PFSK-1 (cell line): ENCODE data around the gene MUS81. TPM values are rescaled to one million over a fixed set of nuclear protein-coding genes. Genes with fewer than 3 reads are reported as not detected.

Experiments used
- FOXP2 ChIP-seq: optimal IDR thresholded peaks from 2 replicates; pipeline ENCODE3; 2011; ENCODE audit warnings: borderline replicate concordance, control low read depth, inconsistent platforms; ENCODE audit not compliant: insufficient read depth; ENCODE audit errors: extremely low read length, extremely low read depth
- POLR2AphosphoS5 ChIP-seq: IDR thresholded peaks from 2 replicates; pipeline ENCODE4 v1.6.1; 2012; ENCODE audit warnings: low read depth, mild to moderate bottlenecking, control low read depth, low read length, moderate library complexity
- SIN3A ChIP-seq: IDR thresholded peaks from 2 replicates; pipeline ENCODE4 v1.6.1; 2012; ENCODE audit warnings: mild to moderate bottlenecking, low read length, moderate library complexity, borderline replicate concordance; ENCODE audit not compliant: insufficient read depth
- TAF1 ChIP-seq: IDR thresholded peaks from 2 replicates; pipeline ENCODE4 v1.6.1; 2012; ENCODE audit warnings: low read length, control low read depth, borderline replicate concordance; ENCODE audit not compliant: insufficient read depth
- polyA plus RNA-seq: library from polyadenylated mRNA; unstranded; fragments of >200 nt; gene quantifications from one replicate; pipeline ENCODE4 v1.2.1, GENCODE V29; 2012; ENCODE audit warnings: low read depth, missing spikeins; ENCODE audit not compliant: insufficient read length
- TF ChIP-seq, protein P1 (sequence below), 2 experiments: IDR thresholded peaks; 2 replicates each; pipeline versions ENCODE4 v1.6.1 to v1.8.0; 2011 to 2012; ENCODE audit warnings: low read depth in 2 of 2, low read length in 2 of 2, control low read depth in 1 of 2, inconsistent platforms in 1 of 2, mild to moderate bottlenecking in 1 of 2, moderate library complexity in 1 of 2; ENCODE audit not compliant: insufficient read depth in 1 of 2

MUS81 gene, protein sequence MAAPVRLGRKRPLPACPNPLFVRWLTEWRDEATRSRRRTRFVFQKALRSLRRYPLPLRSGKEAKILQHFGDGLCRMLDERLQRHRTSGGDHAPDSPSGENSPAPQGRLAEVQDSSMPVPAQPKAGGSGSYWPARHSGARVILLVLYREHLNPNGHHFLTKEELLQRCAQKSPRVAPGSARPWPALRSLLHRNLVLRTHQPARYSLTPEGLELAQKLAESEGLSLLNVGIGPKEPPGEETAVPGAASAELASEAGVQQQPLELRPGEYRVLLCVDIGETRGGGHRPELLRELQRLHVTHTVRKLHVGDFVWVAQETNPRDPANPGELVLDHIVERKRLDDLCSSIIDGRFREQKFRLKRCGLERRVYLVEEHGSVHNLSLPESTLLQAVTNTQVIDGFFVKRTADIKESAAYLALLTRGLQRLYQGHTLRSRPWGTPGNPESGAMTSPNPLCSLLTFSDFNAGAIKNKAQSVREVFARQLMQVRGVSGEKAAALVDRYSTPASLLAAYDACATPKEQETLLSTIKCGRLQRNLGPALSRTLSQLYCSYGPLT
- 159 TPM for polyA plus RNA-seq

DNA sequence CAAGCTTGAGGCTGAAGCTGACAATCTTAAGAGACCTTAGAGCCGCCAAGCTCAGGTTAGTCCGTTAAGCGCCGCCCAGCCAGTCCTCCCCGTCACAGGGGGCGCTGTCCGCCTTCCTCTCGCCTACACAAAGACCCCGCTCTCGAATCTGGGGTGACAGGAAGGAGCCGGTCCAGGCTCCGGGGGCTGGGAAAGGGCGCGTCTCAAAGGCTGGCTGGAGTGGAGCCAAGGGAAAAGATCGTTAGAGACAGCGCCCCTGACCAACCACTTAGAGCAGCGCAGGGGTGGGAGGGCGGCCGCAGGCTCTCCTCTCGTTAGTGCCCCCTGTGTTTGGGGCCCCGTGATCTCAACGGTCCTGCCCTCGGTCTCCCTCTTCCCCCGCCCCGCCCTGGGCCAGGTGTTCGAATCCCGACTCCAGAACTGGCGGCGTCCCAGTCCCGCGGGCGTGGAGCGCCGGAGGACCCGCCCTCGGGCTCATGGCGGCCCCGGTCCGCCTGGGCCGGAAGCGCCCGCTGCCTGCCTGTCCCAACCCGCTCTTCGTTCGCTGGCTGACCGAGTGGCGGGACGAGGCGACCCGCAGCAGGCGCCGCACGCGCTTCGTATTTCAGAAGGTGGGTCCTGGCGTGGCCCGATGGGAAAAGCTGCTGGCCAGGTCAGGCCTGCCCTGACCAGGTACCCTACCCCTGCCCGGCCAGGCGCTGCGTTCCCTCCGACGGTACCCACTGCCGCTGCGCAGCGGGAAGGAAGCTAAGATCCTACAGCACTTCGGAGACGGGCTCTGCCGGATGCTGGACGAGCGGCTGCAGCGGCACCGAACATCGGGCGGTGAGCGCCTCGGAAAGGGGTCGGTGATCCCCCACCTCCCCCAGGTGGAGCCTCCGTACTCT, at the start of gene MUS81:
MUS81 (plus strand) TSS at position 156 of the 887 bp plus-strand sequence; CDS start at position 477, 321 bp downstream.
- TF ChIP-seq TAF1 (peak; percentile 67), POLR2AphosphoS5 (peak; percentile 65; the same call in 1 of the 2 replicates), FOXP2 (no peak), SIN3A (peak; percentile 7; the same call in 1 of the 2 replicates)
- TF ChIP-seq, protein P1, sequence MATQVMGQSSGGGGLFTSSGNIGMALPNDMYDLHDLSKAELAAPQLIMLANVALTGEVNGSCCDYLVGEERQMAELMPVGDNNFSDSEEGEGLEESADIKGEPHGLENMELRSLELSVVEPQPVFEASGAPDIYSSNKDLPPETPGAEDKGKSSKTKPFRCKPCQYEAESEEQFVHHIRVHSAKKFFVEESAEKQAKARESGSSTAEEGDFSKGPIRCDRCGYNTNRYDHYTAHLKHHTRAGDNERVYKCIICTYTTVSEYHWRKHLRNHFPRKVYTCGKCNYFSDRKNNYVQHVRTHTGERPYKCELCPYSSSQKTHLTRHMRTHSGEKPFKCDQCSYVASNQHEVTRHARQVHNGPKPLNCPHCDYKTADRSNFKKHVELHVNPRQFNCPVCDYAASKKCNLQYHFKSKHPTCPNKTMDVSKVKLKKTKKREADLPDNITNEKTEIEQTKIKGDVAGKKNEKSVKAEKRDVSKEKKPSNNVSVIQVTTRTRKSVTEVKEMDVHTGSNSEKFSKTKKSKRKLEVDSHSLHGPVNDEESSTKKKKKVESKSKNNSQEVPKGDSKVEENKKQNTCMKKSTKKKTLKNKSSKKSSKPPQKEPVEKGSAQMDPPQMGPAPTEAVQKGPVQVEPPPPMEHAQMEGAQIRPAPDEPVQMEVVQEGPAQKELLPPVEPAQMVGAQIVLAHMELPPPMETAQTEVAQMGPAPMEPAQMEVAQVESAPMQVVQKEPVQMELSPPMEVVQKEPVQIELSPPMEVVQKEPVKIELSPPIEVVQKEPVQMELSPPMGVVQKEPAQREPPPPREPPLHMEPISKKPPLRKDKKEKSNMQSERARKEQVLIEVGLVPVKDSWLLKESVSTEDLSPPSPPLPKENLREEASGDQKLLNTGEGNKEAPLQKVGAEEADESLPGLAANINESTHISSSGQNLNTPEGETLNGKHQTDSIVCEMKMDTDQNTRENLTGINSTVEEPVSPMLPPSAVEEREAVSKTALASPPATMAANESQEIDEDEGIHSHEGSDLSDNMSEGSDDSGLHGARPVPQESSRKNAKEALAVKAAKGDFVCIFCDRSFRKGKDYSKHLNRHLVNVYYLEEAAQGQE (IDR thresholded peaks at IDR 0.05; ENCODE audit: insufficient read depth in 1 of 2, low read depth in 2 of 2, low read length in 2 of 2) = no peak

DNA sequence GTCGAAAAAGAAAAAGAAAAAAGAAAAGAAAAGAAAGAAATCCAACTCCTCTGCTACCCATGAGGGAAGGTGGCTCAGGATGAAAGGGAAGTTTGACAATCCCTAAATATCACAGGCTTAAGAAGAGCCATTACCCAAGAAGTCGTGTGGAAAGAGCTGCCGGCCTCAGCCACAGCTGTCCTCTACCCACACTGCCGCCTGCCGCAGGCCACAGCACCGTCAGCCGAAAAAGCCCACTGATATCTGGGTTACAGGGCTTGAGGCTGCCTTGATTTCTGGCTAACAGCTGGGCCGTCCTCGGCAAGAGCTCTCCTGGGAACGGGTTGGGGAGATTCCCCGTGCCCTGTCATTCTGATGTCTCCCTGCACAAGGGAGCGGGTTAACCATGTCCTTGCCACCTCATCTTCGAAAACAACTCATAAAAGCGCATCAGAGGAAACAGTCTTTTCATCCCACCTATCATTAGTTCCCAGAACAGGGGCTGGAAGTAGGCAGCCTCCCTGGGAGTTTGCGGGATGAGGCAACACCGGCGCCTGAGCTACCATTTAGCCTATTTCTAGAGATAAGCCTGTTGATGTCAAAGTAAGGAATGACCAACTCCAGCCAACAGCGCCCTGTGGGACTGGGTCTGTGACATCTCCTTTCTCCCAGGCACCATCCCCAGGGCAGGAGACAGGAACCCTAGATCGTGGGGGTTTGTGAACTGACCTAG, 48.3 kb upstream of the MUS81 start:
- no peak for TF ChIP-seq FOXP2
- TF ChIP-seq, protein P1 (IDR thresholded peaks at IDR 0.05; ENCODE audit: insufficient read depth in 1 of 2, low read depth in 2 of 2, low read length in 2 of 2) = no peak
- no peak for TF ChIP-seq TAF1
- TF ChIP-seq POLR2AphosphoS5 = no peak

DNA sequence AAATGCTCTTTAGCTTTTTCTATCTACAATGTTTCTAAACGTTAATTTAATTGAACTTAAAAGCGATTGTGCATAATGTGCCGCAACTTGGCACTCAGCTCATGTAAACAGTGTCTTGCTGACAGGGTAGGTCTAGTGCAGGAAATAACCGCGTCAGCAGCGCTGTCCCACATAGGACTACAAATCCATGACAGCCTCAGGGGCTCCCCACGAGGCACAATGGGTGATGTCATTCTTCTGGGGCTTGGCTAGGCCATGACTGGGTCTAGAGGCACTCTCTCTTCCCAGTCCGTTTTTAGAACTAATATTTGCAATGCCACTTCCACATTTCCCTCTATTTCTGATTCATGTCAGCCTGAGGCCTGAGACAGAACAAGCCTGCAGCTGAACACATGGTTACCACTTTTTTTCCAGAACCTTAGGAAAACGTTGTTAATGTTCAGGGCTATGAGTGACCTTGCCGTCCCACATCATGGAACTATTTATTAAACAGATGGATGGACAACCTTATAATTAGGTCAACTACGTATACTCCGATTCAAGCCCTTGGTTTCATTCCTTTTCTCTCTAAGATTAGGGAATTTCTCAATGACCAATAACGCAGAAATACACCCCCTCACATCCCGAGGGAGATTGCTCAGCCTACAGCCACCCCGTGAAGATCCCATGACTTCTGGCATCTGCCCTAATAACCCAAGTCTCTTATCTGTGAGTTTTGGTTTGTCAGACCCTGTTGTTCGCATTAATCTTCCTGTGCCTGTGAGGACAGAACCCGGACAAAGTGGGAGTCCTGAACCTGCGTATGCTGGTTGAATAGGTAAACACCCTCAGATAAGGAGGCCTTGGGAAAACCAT, 45.9 kb upstream of the MUS81 start:
- TF ChIP-seq POLR2AphosphoS5 = no peak
- no peak for TF ChIP-seq SIN3A
- TF ChIP-seq TAF1 = no peak
- TF ChIP-seq, protein P1 (IDR thresholded peaks at IDR 0.05; ENCODE audit: insufficient read depth in 1 of 2, low read depth in 2 of 2, low read length in 2 of 2) = no peak
- TF ChIP-seq FOXP2 = no peak

DNA sequence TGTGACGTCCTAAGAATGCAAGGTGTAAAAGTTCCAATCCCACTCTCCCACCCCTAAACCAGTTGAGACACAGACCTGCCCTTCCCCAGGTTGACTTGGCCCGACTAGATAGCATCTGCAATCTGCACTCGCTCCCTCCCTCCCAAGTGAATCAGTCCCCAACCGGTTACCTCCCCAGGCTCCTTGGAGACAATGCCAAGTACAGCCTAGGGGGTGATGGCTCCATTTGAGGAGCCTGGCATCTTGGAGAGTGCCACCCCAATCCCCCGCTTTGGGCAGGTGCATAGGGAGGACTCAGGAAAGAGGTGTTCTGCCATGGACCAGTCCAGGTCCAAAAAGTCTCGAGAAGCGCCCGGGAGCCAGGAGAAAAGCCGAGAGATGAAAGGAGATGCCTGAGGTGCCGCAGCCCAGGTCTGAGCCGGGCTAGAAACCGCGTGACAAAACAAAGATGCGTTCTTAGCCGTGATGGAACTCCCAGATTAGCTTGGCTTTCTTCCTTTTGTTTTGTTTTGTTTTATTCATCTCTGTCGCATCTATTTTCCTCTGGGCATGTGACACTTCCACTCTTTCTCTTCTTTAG, 45.2 kb upstream of the MUS81 start:
- TF ChIP-seq TAF1 (no peak), POLR2AphosphoS5 (no peak), SIN3A (no peak), FOXP2 (no peak)
- TF ChIP-seq, protein P1 (IDR thresholded peaks at IDR 0.05; ENCODE audit: insufficient read depth in 1 of 2, low read depth in 2 of 2, low read length in 2 of 2) = no peak
